ENCODE data around the gene RIT2. TPM values are rescaled to one million over a fixed set of nuclear protein-coding genes. Genes with fewer than 3 reads are reported as not detected.

The RIT2 gene
- total RNA-seq, 4 donors from 2014 or later = not detected

- H3K9me3 ChIP-seq = no peaks in the 10 kb centered on the region
- no peaks in the 10 kb centered on the region for H3K36me3 ChIP-seq
- no peaks in the 10 kb centered on the region for H3K4me1 ChIP-seq
- H3K4me3 ChIP-seq = no peak overlapping the region
- TF ChIP-seq EP300 (IDR thresholded peaks at IDR 0.05) = no peak
- no peak overlapping the region for H3K27ac ChIP-seq
- no peak for DNase-seq (ENCODE audit: low spot score in 2 of 2)
- WGBS = 52% methylated on average over 4 of the region's 4 CpGs
- H3K27me3 ChIP-seq = no peaks in the 10 kb centered on the region
These were observed 54.2 kb downstream of the RIT2 start for GRCh38 chr18:43061318-43061717.

GRCh38 chr18:43060020-43060419 is 55.5 kb downstream of the RIT2 start:
- Histone ChIP-seq H3K36me3 (no peaks in the 10 kb centered on the region), H3K4me3 (no peak overlapping the region), H3K4me1 (no peaks in the 10 kb centered on the region), H3K27ac (no peak overlapping the region), H3K9me3 (no peaks in the 10 kb centered on the region), H3K27me3 (no peaks in the 10 kb centered on the region)
- no peak for DNase-seq (ENCODE audit: low spot score in 2 of 2)
- WGBS = 71% methylated on average over 1 of the region's 1 CpG
- TF ChIP-seq POLR2A (IDR thresholded peaks at IDR 0.05) (no peak), POLR2AphosphoS5 (IDR thresholded peaks at IDR 0.05) (no peak), EP300 (IDR thresholded peaks at IDR 0.05) (no peak), CTCF (IDR thresholded peaks at IDR 0.05) (no peak)

- no peak overlapping the region for H3K4me3 ChIP-seq
- no peaks in the 10 kb centered on the region for H3K4me1 ChIP-seq
- TF ChIP-seq CTCF (IDR thresholded peaks at IDR 0.05) = no peak
- no peak for TF ChIP-seq POLR2AphosphoS5 (IDR thresholded peaks at IDR 0.05)
- no peak for TF ChIP-seq POLR2A (IDR thresholded peaks at IDR 0.05)
- TF ChIP-seq EP300 (IDR thresholded peaks at IDR 0.05) = no peak
- no peaks in the 10 kb centered on the region for H3K36me3 ChIP-seq
- H3K27ac ChIP-seq = no peak overlapping the region
- no peaks in the 10 kb centered on the region for H3K9me3 ChIP-seq
- DNase-seq (ENCODE audit: low spot score in 2 of 2) = no peak
- WGBS = 90% methylated on average over 7 of the region's 7 CpGs
- H3K27me3 ChIP-seq = no peaks in the 10 kb centered on the region
These were observed 60.5 kb downstream of the RIT2 start for GRCh38 chr18:43054815-43055519.

DNA sequence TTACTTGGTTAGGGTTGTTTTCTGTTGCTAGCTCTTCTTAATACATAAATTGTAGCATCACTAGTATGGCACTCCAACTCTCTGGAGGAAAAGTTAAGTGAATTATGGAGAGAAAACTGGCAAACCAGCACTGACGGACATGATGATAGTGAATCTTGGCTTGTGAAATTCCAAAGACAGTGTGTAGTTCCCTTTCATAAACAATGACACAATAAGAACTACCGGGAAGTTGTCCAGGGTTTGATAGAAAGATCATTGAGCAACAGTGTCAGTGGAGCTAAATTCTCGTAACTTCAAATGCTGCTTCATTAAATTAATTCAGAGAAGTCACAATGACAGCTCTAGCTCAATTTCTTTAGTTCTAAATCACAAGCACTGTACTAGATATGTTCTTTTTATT is 66.5 kb downstream of the RIT2 start:
- DNase-seq (ENCODE audit: low spot score in 2 of 2) = no peak

DNA sequence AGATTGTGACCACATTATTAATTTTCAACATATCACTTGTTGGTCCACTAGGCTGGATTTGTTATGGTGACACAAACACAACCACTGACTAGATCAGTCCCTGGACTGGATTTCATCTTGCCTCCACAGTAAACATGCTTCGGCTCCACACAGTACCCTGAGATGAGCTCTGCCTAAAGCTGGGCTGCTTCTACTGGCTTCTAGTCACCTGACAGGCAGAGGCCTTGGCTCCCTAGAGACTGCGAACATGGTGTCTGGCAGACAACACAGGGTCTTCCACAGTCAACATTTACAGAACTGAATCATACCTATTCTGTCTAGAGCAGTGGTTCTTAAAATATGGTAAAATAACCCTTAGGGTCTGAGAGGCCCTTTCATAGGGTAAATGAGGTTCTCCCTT is 69.2 kb downstream of the RIT2 start:
- 44% methylated on average over 2 of the region's 2 CpGs for WGBS
- no peak overlapping the region for H3K27ac ChIP-seq
- no peak for DNase-seq (ENCODE audit: low spot score in 2 of 2)
- no peaks in the 10 kb centered on the region for H3K27me3 ChIP-seq
- H3K4me3 ChIP-seq = no peak overlapping the region
- H3K9me3 ChIP-seq = no peaks in the 10 kb centered on the region
- peaks cover 9% of the 10 kb centered on the region for H3K4me1 ChIP-seq
- TF ChIP-seq EP300 (IDR thresholded peaks at IDR 0.05) (no peak), POLR2AphosphoS5 (IDR thresholded peaks at IDR 0.05) (no peak), POLR2A (IDR thresholded peaks at IDR 0.05) (no peak), CTCF (IDR thresholded peaks at IDR 0.05) (no peak)
- no peaks in the 10 kb centered on the region for H3K36me3 ChIP-seq

More for the DNA sequence above, 66.5 kb downstream of the RIT2 start:
- no peak for TF ChIP-seq POLR2AphosphoS5 (IDR thresholded peaks at IDR 0.05)
- TF ChIP-seq POLR2A (IDR thresholded peaks at IDR 0.05) = no peak
- TF ChIP-seq EP300 (IDR thresholded peaks at IDR 0.05) = no peak
- WGBS = 35% methylated on average over 3 of the region's 3 CpGs
- H3K27me3 ChIP-seq = no peaks in the 10 kb centered on the region
- H3K4me1 ChIP-seq = peaks cover 9% of the 10 kb centered on the region
- H3K27ac ChIP-seq = no peak overlapping the region
- H3K36me3 ChIP-seq = no peaks in the 10 kb centered on the region
- H3K4me3 ChIP-seq = no peak overlapping the region
- H3K9me3 ChIP-seq = no peaks in the 10 kb centered on the region

GRCh38 chr18:43043626-43044025 is 71.9 kb downstream of the RIT2 start:
- Histone ChIP-seq H3K27ac (no peak overlapping the region), H3K36me3 (no peaks in the 10 kb centered on the region), H3K4me3 (no peak overlapping the region), H3K27me3 (no peaks in the 10 kb centered on the region), H3K9me3 (no peaks in the 10 kb centered on the region), H3K4me1 (peaks cover 2% of the 10 kb centered on the region)
- no peak for TF ChIP-seq POLR2AphosphoS5 (IDR thresholded peaks at IDR 0.05)
- TF ChIP-seq CTCF (IDR thresholded peaks at IDR 0.05) = no peak
- no peak for TF ChIP-seq POLR2A (IDR thresholded peaks at IDR 0.05)
- TF ChIP-seq EP300 (IDR thresholded peaks at IDR 0.05) = no peak
- 69% methylated on average over 4 of the region's 4 CpGs for WGBS
- DNase-seq (ENCODE audit: low spot score in 2 of 2) = no peak
